Colonic mucosa (tissue), 4 donors: ENCODE results near the gene LIPG. TPM values are rescaled to one million over a fixed set of nuclear protein-coding genes. Genes with fewer than 3 reads are reported as not detected.
"Not testable (repeated sequence)": the region's sequence is repeated elsewhere in the genome, so short reads cannot be mapped to it uniquely, and the experiment has no call there.

ENCODE experiments used
- DNase-seq: peaks from one replicate; pipeline ENCODE4 v3.0.0-alpha.2; 2020
- H3K27ac ChIP-seq: fragments of 200-600 bp; one replicate; pipeline ENCODE4 v1.8.0; 2021
- H3K27me3 ChIP-seq: fragments of 200-600 bp; one replicate; pipeline ENCODE4 v1.8.0; 2021
- H3K36me3 ChIP-seq: fragments of 200-600 bp; one replicate; pipeline ENCODE4 v1.8.0; 2021
- H3K4me1 ChIP-seq: fragments of 200-600 bp; one replicate; pipeline ENCODE4 v1.8.0; 2021; ENCODE audit warnings: mild to moderate bottlenecking
- H3K4me3 ChIP-seq: fragments of 200-600 bp; one replicate; pipeline ENCODE4 v1.8.0; 2021
- H3K9ac ChIP-seq, 2 donors: one replicate each; pipeline ENCODE4 v1.7.0; 2013; ENCODE audit warnings: control low read depth in 2 of 2, low read depth in 2 of 2, low read length in 2 of 2
- H3K9me3 ChIP-seq: fragments of 200-600 bp; one replicate; pipeline ENCODE4 v1.8.0; 2021
- CTCF ChIP-seq: fragments of 200-600 bp; IDR thresholded peaks from one replicate; pipeline ENCODE4 v1.8.0; 2022; ENCODE audit warnings: antibody characterized with exemption, mild to moderate bottlenecking
- intact Hi-C: fragments of 100-400 bp; cut with DNase I; formaldehyde crosslinking; loops from one replicate; pipeline ENCODE4 v1.14.1; 2022
- total RNA-seq, 2 donors: library from RNA; stranded (reverse); fragmentation: NEBNext Ultra II Directional in 1 of 2; extraction: Animal tissue kit (Norgen Biotek cat#: 25700) in 1 of 2; gene quantifications; one replicate each; pipeline ENCODE4 v1.2.1, GENCODE V29; 2021
- donor health status: healthy.
- donor health status: DM: no; HTN: no; CAD: no.
- donor health status: DM: no; HTN: no; CAD: no.

The LIPG gene
- total RNA-seq, 2 donors from 2014 or later = 25.5 to 32.1 TPM

- intact Hi-C loops = no loop called here
- Histone ChIP-seq H3K27me3 (no peaks in the 10 kb centered on the region), H3K9ac (no peak overlapping the region), H3K9me3 (no peaks in the 10 kb centered on the region), H3K36me3 (no peaks in the 10 kb centered on the region), H3K4me1 (no peaks in the 10 kb centered on the region), H3K27ac (no peak overlapping the region), H3K4me3 (no peak overlapping the region)
- TF ChIP-seq CTCF = no peak
- DNase-seq = no peak
Observed at GRCh38 chr18:49573835-49574234, 12.0 kb downstream of the LIPG start.

- H3K9ac ChIP-seq, H3K4me1 ChIP-seq, H3K27me3 ChIP-seq, intact Hi-C loops, H3K4me3 ChIP-seq, H3K27ac ChIP-seq, DNase-seq, H3K9me3 ChIP-seq, H3K36me3 ChIP-seq: not testable (repeated sequence)
Observed at GRCh38 chr18:49579041-49579440, 17.2 kb downstream of the LIPG start.

GRCh38 chr18:49579583-49579982 is 17.7 kb downstream of the LIPG start:
- H3K4me3 ChIP-seq, H3K36me3 ChIP-seq, intact Hi-C loops: not testable (repeated sequence)

GRCh38 chr18:49580279-49580678 is 18.4 kb downstream of the LIPG start:
- no peak for DNase-seq
- Histone ChIP-seq H3K9me3 (no peaks in the 10 kb centered on the region), H3K4me3 (no peak overlapping the region), H3K27me3 (no peaks in the 10 kb centered on the region), H3K4me1 (no peaks in the 10 kb centered on the region), H3K9ac (no peak overlapping the region), H3K27ac (no peak overlapping the region), H3K36me3 (no peaks in the 10 kb centered on the region)
- intact Hi-C loops = no loop called here
- TF ChIP-seq CTCF = no peak

More at GRCh38 chr18:49579583-49579982, 17.7 kb downstream of the LIPG start:
- not testable (repeated sequence) for H3K27ac ChIP-seq, DNase-seq, H3K27me3 ChIP-seq, H3K9me3 ChIP-seq, H3K4me1 ChIP-seq, H3K9ac ChIP-seq

- no peaks in the 10 kb centered on the region for H3K36me3 ChIP-seq
- no peak overlapping the region for H3K27ac ChIP-seq
- H3K27me3 ChIP-seq = no peaks in the 10 kb centered on the region
- intact Hi-C loops = no loop called here
- DNase-seq = no peak
- H3K4me3 ChIP-seq = no peak overlapping the region
- H3K9me3 ChIP-seq = no peaks in the 10 kb centered on the region
- no peaks in the 10 kb centered on the region for H3K4me1 ChIP-seq
- no peak for TF ChIP-seq CTCF
- no peak overlapping the region for H3K9ac ChIP-seq
Observed at GRCh38 chr18:49581371-49581770, 19.5 kb downstream of the LIPG start.

GRCh38 chr18:49582579-49582978 is 20.7 kb downstream of the LIPG start:
- no peaks in the 10 kb centered on the region for H3K4me1 ChIP-seq
- no peak overlapping the region for H3K4me3 ChIP-seq
- H3K9me3 ChIP-seq = no peaks in the 10 kb centered on the region
- no peak for DNase-seq
- intact Hi-C loops = no loop called here
- H3K36me3 ChIP-seq = no peaks in the 10 kb centered on the region
- TF ChIP-seq CTCF = no peak
- H3K27ac ChIP-seq = no peak overlapping the region
- no peaks in the 10 kb centered on the region for H3K27me3 ChIP-seq
- H3K9ac ChIP-seq = no peak overlapping the region

- TF ChIP-seq CTCF = no peak
- no peak overlapping the region for H3K27ac ChIP-seq
- no peaks in the 10 kb centered on the region for H3K4me1 ChIP-seq
- H3K4me3 ChIP-seq = no peak overlapping the region
- H3K27me3 ChIP-seq = no peaks in the 10 kb centered on the region
- no peaks in the 10 kb centered on the region for H3K36me3 ChIP-seq
- no peaks in the 10 kb centered on the region for H3K9me3 ChIP-seq
- intact Hi-C loops = no loop called here
- DNase-seq = no peak
- no peak overlapping the region for H3K9ac ChIP-seq
Observed at GRCh38 chr18:49584394-49584793, 22.5 kb downstream of the LIPG start.

GRCh38 chr18:49584951-49585350 is 23.1 kb downstream of the LIPG start:
- DNase-seq, H3K9ac ChIP-seq, H3K4me3 ChIP-seq, H3K36me3 ChIP-seq, H3K9me3 ChIP-seq, intact Hi-C loops, H3K27me3 ChIP-seq, H3K4me1 ChIP-seq, H3K27ac ChIP-seq: not testable (repeated sequence)
